HG03175 (cell line): Measurements from ENCODE around the gene SPINK9.
A peak's percentile ranks its signal among the peaks of the same experiment; 100 is the strongest.

Source experiments
- ATAC-seq: cut with Tn5 transposase; IDR thresholded peaks from one replicate; pipeline ENCODE4 v1.9.1; 2021; ENCODE audit warnings: mild to moderate bottlenecking, moderate library complexity; ENCODE audit not compliant: unreplicated experiment

Gene SPINK9

GRCh38 chr5:148364343-148364742 lies 29.0 kb downstream of the SPINK9 start:
- no peak for ATAC-seq

GRCh38 chr5:148368299-148368698 lies 32.9 kb downstream of the SPINK9 start:
- no peak for ATAC-seq

GRCh38 chr5:148372166-148372725 lies 36.9 kb downstream of the SPINK9 start:
- ATAC-seq, result no peak

GRCh38 chr5:148372893-148373292 lies 37.5 kb downstream of the SPINK9 start:
- no peak for ATAC-seq

GRCh38 chr5:148374690-148375360 lies 39.5 kb downstream of the SPINK9 start:
- peak; percentile 81 for ATAC-seq

- ATAC-seq, result no peak
Measured at GRCh38 chr5:148376198-148376597, 40.8 kb downstream of the SPINK9 start.

GRCh38 chr5:148378670-148379069 lies 43.3 kb downstream of the SPINK9 start:
- no peak for ATAC-seq

- no peak for ATAC-seq
Measured at GRCh38 chr5:148379340-148379739, 44.0 kb downstream of the SPINK9 start.

GRCh38 chr5:148381906-148382305 lies 46.5 kb downstream of the SPINK9 start:
- ATAC-seq, result no peak

GRCh38 chr5:148382961-148383360 lies 47.6 kb downstream of the SPINK9 start:
- no peak for ATAC-seq

GRCh38 chr5:148383564-148384379 lies 48.4 kb downstream of the SPINK9 start, which contains the start of gene FBXO38:
TSS of gene FBXO38 (plus strand) at chr5:148383958. CDS start at chr5:148394777, 10,819 bp downstream.
- ATAC-seq, result peak; percentile 98

GRCh38 chr5:148384380-148384737 lies 49.0 kb downstream of the SPINK9 start:
- ATAC-seq, result peak; percentile 28

- no peak for ATAC-seq
Measured at GRCh38 chr5:148385094-148385493, 49.7 kb downstream of the SPINK9 start.

GRCh38 chr5:148386041-148386440 lies 50.7 kb downstream of the SPINK9 start:
- ATAC-seq, result no peak

- ATAC-seq, result no peak
Measured at GRCh38 chr5:148387325-148387724, 52.0 kb downstream of the SPINK9 start.

GRCh38 chr5:148388696-148389095 lies 53.3 kb downstream of the SPINK9 start:
- ATAC-seq, result no peak
